Mesendoderm (in vitro differentiated cells): Measurements from ENCODE around the gene GORAB.

Experiments used
- DNase-seq: peaks from one replicate; pipeline ENCODE4 v3.0.0; 2013
- H2AK5ac ChIP-seq: 2 replicates; pipeline ENCODE4 v1.6.1; 2013; ENCODE audit warnings: low read length, inconsistent platforms
- H2BK120ac ChIP-seq: 2 replicates; pipeline ENCODE4 v1.6.1; 2013; ENCODE audit warnings: low read depth, mild to moderate bottlenecking, low read length, moderate library complexity, mixed read lengths
- H2BK15ac ChIP-seq: replicated peaks from 2 replicates; pipeline ENCODE4 v1.6.1; 2013; ENCODE audit warnings: low read depth, mild to moderate bottlenecking, moderate library complexity
- H2BK5ac ChIP-seq: 2 replicates; pipeline ENCODE4 v1.6.1; 2013; ENCODE audit warnings: low read length, inconsistent platforms
- H3K18ac ChIP-seq: 2 replicates; pipeline ENCODE4 v1.6.1; 2013; ENCODE audit warnings: mild to moderate bottlenecking, low read length, mixed read lengths
- H3K23ac ChIP-seq: one replicate; pipeline ENCODE4 v1.6.1; 2013; ENCODE audit warnings: low read length
- H3K27ac ChIP-seq: 2 replicates; pipeline ENCODE4 v1.5.1; 2013; ENCODE audit warnings: low read depth, mild to moderate bottlenecking, inconsistent platforms, low read length, moderate library complexity
- H3K27me3 ChIP-seq: 2 replicates; pipeline ENCODE4 v1.6.1; 2013; ENCODE audit warnings: low read length, control low read depth, mild to moderate bottlenecking, inconsistent platforms; ENCODE audit not compliant: insufficient read depth, poor library complexity
- H3K36me3 ChIP-seq: 2 replicates; pipeline ENCODE4 v1.6.1; 2013; ENCODE audit warnings: low read length, inconsistent platforms; ENCODE audit not compliant: control insufficient read depth, insufficient read depth
- H3K4ac ChIP-seq: one replicate; pipeline ENCODE4 v1.6.1; 2013; ENCODE audit warnings: low read depth, mild to moderate bottlenecking, low read length, moderate library complexity
- H3K4me1 ChIP-seq: 2 replicates; pipeline ENCODE4 v1.6.1; 2013; ENCODE audit warnings: low read depth, low read length, inconsistent platforms; ENCODE audit not compliant: control insufficient read depth
- H3K4me2 ChIP-seq: 2 replicates; pipeline ENCODE4 v1.6.1; 2013; ENCODE audit warnings: low read length
- H3K4me3 ChIP-seq: 2 replicates; pipeline ENCODE4 v1.5.1; 2013; ENCODE audit warnings: mild to moderate bottlenecking, low read length
- H3K56ac ChIP-seq: one replicate; pipeline ENCODE4 v1.6.1; 2013; ENCODE audit warnings: low read length
- H3K79me1 ChIP-seq: 2 replicates; pipeline ENCODE4 v1.6.1; 2013; ENCODE audit warnings: low read length, inconsistent platforms
- H3K79me2 ChIP-seq: 2 replicates; pipeline ENCODE4 v1.6.1; 2013; ENCODE audit warnings: mild to moderate bottlenecking, low read length; ENCODE audit not compliant: control insufficient read depth, insufficient read depth
- H3K9ac ChIP-seq: 2 replicates; pipeline ENCODE4 v1.6.1; 2013; ENCODE audit warnings: low read length, inconsistent platforms
- H4K5ac ChIP-seq: one replicate; pipeline ENCODE4 v1.6.1; 2013; ENCODE audit warnings: low read length
- H4K8ac ChIP-seq: one replicate; pipeline ENCODE4 v1.6.1; 2013; ENCODE audit warnings: low read depth, mild to moderate bottlenecking, control low read depth, low read length, moderate library complexity
- WGBS: extraction: QIAGEN DNeasy Blood & Tissue Kit; methylation state at CpG from one replicate; pipeline ENCODE4 v1.1.7; 2013; ENCODE audit warnings: low lambda C conversion rate, missing lambda C conversion rate; ENCODE audit not compliant: insufficient coverage; ENCODE audit errors: extremely low coverage; 5-methylcytosine and 5-hydroxymethylcytosine counted together

Gene GORAB

DNA sequence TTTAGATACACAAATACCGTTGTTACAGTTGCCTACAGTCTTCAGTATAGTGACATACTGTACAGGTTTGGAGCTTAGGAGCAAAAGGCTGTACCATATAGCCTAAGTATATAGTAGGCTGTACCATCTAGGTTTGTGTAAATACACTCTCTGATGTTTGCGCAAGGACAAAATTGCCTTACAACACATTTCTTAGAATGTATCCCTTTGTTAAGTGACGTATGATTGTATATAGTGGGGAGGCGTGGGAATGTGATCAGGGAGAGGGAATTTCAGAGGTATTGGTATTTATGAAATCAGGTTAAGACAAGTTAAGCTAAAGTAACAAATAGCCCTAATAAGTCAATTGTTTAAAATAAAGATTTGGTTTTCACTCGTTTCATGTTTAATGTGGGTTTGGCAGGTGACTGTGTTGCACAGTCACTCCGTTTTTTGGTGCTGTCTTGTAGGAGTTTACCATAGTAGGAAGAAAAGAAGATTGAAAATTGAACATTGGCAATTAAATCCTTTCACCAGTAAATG lies 2.7 kb downstream of the GORAB start:
- Histone ChIP-seq H3K4me2 (no peak overlapping the region), H3K27me3 (no peaks in the 10 kb centered on the region), H3K18ac (no peak overlapping the region), H4K5ac (no peak overlapping the region), H2BK15ac (no peak overlapping the region), H4K8ac (no peak overlapping the region), H3K79me1 (peaks cover 2% of the 10 kb centered on the region), H3K79me2 (peaks cover 27% of the 10 kb centered on the region), H3K23ac (no peak overlapping the region), H3K4ac (no peak overlapping the region), H3K4me1 (no peaks in the 10 kb centered on the region), H3K4me3 (no peak overlapping the region), H2AK5ac (no peak overlapping the region), H3K9ac (no peak overlapping the region), H2BK5ac (no peak overlapping the region), H3K27ac (no peak overlapping the region), H3K56ac (no peak overlapping the region), H3K36me3 (no peaks in the 10 kb centered on the region), H2BK120ac (no peak overlapping the region)
- DNase-seq: no peak
- 100% methylated on average over 2 of the region's 6 CpGs for WGBS

DNA sequence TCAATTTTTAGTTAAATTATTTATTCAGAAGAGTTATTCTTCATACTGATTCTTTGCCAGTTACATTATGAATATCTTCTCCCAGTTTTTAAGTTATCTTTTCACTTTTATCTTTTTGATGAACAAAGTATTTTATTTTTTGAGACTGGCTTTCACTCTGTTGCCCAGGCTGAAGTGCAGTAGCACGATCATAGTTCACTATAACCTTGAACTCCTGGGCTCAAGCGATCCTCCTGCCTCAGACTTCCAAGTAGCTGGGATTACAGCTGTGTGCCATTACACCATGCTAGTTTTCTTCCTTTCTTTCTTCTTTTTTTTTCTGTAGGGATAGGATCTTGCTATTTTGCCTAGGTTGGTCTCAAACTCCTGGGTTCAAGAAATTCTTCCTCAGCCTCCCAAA lies 3.5 kb downstream of the GORAB start:
- no CpG with 5 or more reads among the region's 2 CpGs for WGBS
- no peak for DNase-seq

DNA sequence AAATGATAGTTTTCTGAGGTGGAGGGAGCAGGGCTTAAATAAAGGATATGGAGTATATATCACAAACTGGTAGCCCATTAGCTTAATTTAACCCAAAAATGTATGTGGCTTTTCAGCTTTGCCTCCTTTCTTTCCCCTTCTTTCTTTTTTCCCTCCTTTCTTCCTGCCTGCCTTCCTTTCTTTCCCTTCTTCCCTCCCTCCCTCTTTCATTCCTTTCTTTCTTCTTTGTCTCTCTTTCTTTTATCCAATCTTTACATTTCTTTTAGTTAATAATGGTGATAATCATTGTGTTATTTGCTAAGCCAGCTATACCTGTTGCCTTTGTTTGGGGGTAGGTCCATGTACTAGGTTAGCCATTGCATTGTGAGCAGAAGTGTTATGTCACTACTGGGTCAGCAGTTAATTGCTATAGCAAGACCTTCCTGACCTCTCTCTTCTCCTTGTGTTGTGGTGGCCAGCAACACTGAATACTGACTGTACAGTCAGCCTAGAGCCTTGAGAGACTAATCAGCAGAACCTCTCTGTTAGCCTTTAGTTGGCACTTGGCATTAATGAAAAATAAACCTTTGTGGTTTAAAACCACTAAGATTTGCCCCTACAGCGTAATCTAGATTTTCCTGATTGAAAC lies 5.1 kb downstream of the GORAB start:
- Histone ChIP-seq H4K5ac (no peak overlapping the region), H3K79me1 (peaks cover 2% of the 10 kb centered on the region), H3K23ac (no peak overlapping the region), H2BK120ac (no peak overlapping the region), H3K56ac (no peak overlapping the region), H3K36me3 (no peaks in the 10 kb centered on the region), H3K27ac (no peak overlapping the region), H4K8ac (no peak overlapping the region), H3K27me3 (no peaks in the 10 kb centered on the region), H3K18ac (no peak overlapping the region), H3K9ac (no peak overlapping the region), H2AK5ac (no peak overlapping the region), H3K79me2 (peaks cover 27% of the 10 kb centered on the region), H3K4ac (no peak overlapping the region), H2BK5ac (no peak overlapping the region), H3K4me3 (no peak overlapping the region), H3K4me1 (no peaks in the 10 kb centered on the region), H2BK15ac (no peak overlapping the region), H3K4me2 (no peak overlapping the region)
- no CpG with 5 or more reads among the region's 1 CpG for WGBS
- no peak for DNase-seq

More for the DNA sequence above, 3.5 kb downstream of the GORAB start:
- Histone ChIP-seq H3K4me1 (no peaks in the 10 kb centered on the region), H3K4me3 (no peak overlapping the region), H3K4ac (no peak overlapping the region), H3K79me2 (peaks cover 27% of the 10 kb centered on the region), H2BK15ac (no peak overlapping the region), H3K56ac (no peak overlapping the region), H2BK120ac (no peak overlapping the region), H3K36me3 (no peaks in the 10 kb centered on the region), H3K9ac (no peak overlapping the region), H3K79me1 (peaks cover 2% of the 10 kb centered on the region), H3K27me3 (no peaks in the 10 kb centered on the region), H3K23ac (no peak overlapping the region), H4K8ac (no peak overlapping the region), H2AK5ac (no peak overlapping the region), H2BK5ac (no peak overlapping the region), H3K27ac (no peak overlapping the region), H4K5ac (no peak overlapping the region), H3K18ac (no peak overlapping the region), H3K4me2 (no peak overlapping the region)

DNA sequence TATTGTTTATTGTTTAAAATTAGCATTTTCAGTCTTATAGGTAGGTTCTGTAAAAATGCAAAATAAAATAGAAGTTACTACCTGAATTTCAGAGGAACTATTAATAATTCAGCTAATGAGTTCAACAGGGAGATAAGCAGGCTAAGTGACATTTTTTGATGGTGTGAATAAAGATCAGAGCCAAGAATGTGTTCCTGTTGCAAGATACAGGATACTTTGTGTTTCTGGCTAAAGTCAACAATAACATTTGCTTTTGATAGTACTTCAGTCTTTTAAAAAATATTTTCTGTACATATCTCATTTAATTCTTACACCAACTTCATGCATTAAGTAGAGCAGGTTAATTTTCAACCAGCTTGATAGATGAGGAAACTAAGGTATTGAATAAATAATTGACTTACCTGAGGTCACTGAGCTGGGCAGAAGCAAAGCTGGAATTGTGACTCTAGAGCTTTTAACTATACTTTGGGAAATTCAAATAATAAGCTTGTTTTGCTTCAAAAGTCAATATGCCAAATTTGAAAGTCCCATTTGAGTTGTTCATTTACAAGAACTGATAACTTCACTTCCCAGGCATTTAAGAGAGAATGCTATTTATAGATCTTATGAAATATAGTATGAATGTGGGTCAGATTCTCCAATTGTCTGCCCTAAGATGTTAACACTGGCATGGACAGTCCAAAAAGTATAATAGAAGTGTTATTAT lies 6.0 kb downstream of the GORAB start:
- Histone ChIP-seq H3K4me2 (no peak overlapping the region), H3K36me3 (no peaks in the 10 kb centered on the region), H2BK120ac (no peak overlapping the region), H3K23ac (no peak overlapping the region), H4K8ac (no peak overlapping the region), H3K79me2 (peaks cover 21% of the 10 kb centered on the region), H3K4ac (no peak overlapping the region), H3K4me3 (no peak overlapping the region), H3K27me3 (no peaks in the 10 kb centered on the region), H3K9ac (no peak overlapping the region), H2BK5ac (no peak overlapping the region), H3K27ac (no peak overlapping the region), H3K4me1 (no peaks in the 10 kb centered on the region), H3K79me1 (peaks cover 2% of the 10 kb centered on the region), H4K5ac (no peak overlapping the region), H2AK5ac (no peak overlapping the region), H3K18ac (no peak overlapping the region), H3K56ac (no peak overlapping the region), H2BK15ac (no peak overlapping the region)
- DNase-seq: no peak

DNA sequence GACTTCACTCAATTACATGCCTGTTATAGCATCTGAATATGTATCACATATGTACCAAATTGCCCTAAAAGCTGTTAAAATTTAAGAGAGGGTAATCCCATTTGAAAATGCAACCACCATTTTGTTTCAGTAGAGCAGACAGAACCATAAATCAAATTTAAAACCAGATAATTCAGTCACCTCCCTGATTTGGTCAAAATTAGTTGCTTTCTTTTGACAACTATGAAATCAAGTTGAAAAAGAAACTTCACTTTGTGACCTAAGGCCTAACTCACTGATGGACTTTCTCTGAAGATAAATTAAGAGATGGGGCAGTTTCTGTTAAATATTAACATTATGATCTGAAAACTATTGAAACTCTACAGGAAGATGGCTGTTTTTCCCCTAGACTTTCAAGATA lies 6.7 kb downstream of the GORAB start:
- no peak overlapping the region for H2BK5ac ChIP-seq
- no peak for DNase-seq
- no peak overlapping the region for H3K4ac ChIP-seq
- no peak overlapping the region for H3K56ac ChIP-seq
- H3K27ac ChIP-seq: no peak overlapping the region
- no peaks in the 10 kb centered on the region for H3K27me3 ChIP-seq
- H3K23ac ChIP-seq: no peak overlapping the region
- no peak overlapping the region for H3K9ac ChIP-seq
- H2BK120ac ChIP-seq: no peak overlapping the region
- H3K4me1 ChIP-seq: no peaks in the 10 kb centered on the region
- no peak overlapping the region for H4K5ac ChIP-seq
- peaks cover 2% of the 10 kb centered on the region for H3K79me1 ChIP-seq
- no peak overlapping the region for H2BK15ac ChIP-seq
- H3K4me3 ChIP-seq: no peak overlapping the region
- H3K18ac ChIP-seq: no peak overlapping the region
- H3K4me2 ChIP-seq: no peak overlapping the region
- H4K8ac ChIP-seq: no peak overlapping the region
- H3K36me3 ChIP-seq: no peaks in the 10 kb centered on the region
- H2AK5ac ChIP-seq: no peak overlapping the region
- peaks cover 13% of the 10 kb centered on the region for H3K79me2 ChIP-seq

DNA sequence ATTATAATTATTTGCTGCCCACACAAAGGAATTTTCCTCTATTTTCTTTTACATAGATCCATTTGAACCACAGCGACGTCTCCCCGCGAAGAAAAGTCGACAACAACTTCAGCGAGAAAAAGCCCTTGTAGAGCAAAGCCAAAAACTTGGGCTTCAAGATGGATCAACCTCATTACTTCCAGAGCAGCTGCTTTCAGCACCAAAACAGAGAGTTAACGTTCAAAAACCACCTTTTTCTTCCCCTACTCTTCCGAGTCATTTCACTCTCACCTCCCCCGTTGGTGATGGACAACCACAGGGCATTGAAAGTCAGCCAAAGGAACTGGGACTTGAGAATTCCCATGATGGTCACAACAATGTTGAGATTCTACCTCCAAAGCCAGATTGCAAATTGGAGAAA lies 7.2 kb downstream of the GORAB start:
- Histone ChIP-seq H4K5ac (no peak overlapping the region), H3K27ac (no peak overlapping the region), H2AK5ac (no peak overlapping the region), H3K4ac (no peak overlapping the region), H3K4me3 (no peak overlapping the region), H3K9ac (no peak overlapping the region), H3K18ac (no peak overlapping the region), H3K23ac (no peak overlapping the region), H3K56ac (no peak overlapping the region), H2BK120ac (no peak overlapping the region), H3K79me1 (peaks cover 1% of the 10 kb centered on the region), H3K79me2 (peaks cover 10% of the 10 kb centered on the region), H3K27me3 (no peaks in the 10 kb centered on the region), H3K36me3 (no peaks in the 10 kb centered on the region), H2BK15ac (no peak overlapping the region), H3K4me2 (no peak overlapping the region), H2BK5ac (no peak overlapping the region), H4K8ac (no peak overlapping the region), H3K4me1 (no peaks in the 10 kb centered on the region)
- no peak for DNase-seq
- WGBS: no CpG with 5 or more reads among the region's 9 CpGs
